ENCODE measurements around the gene FXYD4.
A peak's percentile ranks its signal among the peaks of the same experiment; 100 is the strongest.

The FXYD4 gene

DNA sequence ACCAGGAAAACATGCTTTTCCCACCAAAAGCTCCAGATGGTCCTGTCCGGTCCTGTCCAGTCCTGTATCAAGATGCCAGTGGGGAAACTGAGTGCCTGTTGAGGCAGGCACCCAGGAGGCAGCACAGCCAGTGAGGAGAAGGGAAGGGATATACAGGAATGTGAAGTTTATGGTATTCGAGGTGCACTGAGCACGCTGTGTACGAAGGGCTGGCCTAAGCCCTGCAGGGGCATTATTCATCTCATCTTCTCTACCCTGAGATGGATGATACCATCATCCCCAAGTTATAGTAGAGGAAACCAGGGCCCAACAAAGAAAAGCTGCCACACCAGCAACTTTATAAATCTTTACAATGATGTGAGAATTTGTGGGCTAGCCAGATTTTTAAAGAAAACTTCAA, 23.4 kb upstream of the FXYD4 start:
- no peak for DNase-seq

DNA sequence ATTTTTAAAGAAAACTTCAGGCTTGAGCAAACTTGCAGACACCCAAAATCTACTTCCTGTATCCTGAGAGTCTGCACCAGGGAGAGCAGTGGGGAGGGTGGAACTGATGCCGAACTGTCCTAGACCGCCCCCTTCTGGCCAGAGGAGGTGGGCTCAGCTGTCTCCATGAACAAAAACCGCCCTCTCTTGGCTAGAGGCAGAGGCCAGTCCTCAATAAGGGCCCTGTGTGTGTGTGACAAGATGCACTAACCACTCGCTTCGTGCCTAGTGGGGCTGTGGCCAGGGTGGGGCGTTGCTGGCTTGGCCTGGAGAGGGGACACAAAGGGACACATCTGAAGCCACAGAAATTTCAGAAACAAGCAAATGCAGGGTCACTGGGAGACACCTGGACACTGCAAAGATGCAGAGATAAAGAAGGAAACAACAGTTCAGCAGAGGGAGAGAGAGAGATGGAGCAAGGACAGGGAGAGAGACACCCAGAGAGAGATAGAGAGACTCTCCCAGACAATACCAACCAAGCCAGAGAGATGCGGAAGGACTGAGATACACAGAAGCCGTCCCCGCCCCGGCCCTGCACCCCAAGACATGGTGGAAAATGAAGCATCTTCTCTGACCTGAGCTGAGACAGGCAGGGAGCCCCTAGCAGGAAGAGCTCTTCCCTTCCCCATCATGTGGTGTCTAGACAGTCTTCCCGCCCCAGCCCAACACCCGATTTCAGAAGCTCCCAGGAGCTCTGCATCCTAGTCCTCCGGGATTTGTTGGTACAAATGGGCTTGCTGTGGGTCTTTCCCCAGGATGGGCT, 22.7 kb upstream of the FXYD4 start:
- peak; percentile 97 to 99 for DNase-seq

DNA sequence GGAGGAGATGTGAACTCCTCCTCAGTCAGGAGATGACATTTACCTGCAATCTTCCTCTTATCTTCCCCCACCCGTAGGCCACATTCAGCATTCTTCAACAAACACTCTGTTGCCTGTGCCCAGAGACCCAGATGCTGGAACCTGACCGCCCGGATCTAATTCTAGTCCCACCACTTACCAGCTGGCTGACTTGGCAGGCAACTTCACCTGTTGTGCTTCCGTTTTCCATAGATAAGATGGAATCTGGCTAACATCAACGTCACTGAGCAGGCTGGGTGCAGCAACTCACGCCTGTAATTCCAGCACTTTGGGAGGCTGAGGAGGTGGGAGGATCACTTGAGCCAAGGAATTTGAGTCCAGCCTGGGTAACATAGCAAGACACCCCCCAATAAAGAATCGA, 21.3 kb upstream of the FXYD4 start:
- no peak for DNase-seq

DNA sequence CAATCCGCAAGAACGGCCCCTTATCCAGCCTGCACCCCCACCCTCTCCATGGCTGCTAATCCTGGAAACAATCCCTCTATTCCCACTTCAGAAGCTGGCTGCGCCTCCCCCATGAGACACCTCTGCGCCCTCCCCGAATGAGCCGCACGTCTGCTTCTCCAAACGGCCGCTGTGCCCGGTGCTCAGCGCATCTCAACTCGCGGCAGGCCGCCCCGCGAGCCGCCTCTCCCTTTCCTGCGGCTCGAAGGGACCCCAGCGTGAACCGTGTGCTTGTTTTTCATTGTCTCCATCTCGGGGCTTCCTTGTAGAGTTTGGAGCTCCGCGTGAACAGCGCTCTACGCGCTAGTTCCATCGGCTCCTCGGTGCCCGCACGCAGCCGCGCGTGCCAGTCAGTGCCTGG, 20.8 kb upstream of the FXYD4 start:
- DNase-seq: no peak

DNA sequence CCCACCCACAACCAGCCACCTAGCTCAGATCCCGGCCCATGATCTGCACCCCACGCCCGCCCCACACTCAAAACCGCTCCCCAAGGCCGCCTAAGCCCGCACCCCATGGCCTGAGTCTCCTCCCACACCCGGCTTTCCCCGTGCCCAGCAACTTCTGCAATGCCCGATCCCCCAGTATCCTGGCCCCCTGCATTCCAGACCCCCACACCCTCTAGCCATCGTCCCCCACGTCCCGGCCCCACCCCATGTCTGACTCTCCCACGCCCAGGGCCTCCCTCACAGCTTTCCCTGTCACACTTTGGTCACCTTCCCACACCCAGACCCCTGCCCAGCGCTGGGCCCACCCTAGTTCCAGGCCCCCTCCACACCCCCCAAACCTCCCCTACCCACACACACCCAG, 20.1 kb upstream of the FXYD4 start:
- DNase-seq: no peak

DNA sequence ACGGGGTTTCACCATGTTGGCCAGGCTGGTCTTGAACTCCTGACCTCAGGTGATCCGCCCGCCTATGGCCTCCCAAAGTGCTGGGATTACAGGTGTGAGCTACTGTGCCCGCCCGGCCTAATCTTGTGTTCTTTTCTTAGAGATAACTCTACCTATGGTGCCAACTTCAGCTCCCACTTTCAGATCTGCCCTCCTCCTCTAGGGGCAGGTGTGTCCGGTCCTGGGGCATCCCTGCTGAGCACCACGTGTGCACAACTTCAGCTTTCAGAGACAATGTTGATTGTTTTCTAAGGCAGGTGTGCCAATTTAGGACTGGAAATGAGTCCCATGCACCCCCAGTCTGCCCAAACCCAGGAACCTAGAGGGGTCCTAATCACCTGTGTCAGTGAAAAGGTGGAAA, 18.5 kb upstream of the FXYD4 start:
- DNase-seq: no peak

DNA sequence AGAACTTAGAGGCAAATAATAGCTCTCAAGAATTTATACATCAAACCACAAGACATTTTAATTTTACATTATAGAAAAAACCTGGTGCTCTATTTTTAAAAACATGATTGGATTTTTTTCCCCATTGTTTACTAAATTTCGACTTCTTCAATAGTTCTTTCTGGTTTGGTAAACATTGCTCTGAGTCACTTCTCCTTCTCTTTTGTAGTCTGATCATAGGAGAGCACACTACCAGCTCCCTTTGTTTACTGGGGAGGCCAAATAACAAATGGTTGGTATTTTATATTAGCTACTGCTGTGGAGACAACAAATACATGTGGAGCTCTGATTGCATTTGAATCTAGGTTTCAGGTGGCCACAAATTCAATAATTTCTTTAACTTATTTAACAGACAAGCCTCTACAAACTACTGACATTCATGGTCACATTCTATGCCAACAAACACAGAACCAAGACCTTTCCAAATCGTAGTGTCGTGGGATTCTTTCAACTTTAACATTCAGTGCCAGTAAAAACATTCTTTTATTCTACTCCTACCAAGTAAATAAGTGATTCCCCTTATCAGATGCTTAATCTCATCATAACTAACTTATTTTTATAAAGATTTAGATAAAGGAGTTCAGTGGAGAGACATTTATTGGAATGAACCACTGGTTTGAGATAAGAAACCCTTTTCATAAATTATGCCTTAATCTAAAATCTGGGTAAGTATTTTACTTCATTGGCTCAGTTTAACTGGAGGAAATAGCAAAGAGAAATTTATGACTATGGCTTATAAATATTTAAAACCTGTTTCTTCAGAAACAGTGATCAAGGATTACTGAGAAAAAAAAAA, 17.7 kb upstream of the FXYD4 start:
- no peak for DNase-seq

DNA sequence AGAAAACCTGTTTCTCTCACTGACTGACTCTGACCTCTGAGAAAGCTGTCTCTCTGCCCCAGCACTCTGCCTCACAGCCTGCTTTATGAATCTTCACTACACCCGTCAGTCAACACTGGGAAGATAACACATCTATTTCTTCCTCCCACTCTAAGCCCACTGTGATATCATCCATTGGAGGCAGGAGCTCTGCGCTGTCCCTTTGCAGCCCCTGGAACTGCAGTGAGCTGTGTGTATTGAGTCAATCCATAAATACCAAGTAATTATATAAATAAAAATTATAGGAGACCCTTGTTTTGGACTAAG, 17.2 kb upstream of the FXYD4 start:
- no peak for DNase-seq

DNA sequence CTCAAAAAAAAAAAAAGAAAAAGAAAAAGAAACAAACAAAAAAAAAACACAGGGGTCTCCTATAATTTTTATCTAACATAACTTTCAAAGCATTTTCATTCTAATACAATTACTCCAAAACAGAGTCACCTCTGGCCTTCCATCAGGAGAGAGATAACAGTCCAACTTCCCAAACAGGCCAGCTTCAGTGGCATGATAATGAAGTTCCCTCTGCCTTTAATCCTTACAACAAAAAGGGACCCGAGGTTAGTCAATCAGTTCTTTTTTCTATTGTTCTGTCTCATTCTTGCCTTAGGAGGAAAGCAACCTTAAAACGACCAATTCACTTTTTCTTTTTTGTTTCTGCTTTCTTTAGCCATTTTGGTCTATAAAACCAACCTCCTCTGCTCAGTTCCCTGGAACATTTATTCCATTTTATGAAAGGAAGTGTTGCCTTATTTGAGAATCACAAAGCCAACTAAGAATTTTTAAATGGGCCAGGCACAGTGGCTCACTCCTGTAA, 16.5 kb upstream of the FXYD4 start:
- no peak for DNase-seq

DNA sequence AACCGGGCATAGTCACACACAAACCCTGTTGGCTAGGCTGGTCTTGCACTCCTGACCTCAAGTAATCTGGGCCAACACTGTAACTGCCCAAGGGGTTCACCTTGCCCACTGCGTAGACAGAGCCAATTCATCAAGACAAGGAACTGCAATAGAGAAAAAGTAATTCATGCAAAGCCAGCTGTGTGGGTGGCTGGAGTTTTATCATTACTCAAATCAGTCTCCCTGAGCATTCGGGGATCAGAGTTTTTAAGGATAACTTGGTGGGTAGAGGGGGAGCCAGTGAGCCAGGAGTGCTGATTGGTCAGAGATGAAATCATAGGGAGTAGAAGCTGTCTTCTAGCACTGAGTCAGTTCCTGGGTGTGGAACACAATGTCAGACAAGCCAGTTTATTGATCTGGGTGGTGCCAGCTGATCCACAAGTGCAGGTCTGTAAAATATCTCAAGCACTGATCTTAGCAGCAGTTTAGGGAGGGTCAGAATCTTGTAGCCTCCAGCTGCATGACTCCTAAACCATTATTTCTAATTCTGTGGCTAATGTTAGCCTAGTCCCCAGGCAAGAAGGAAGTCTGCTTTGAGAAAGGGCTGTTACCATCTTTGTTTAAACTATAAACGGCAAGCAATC, 15.6 kb upstream of the FXYD4 start:
- DNase-seq: peak; percentile 26 to 36

DNA sequence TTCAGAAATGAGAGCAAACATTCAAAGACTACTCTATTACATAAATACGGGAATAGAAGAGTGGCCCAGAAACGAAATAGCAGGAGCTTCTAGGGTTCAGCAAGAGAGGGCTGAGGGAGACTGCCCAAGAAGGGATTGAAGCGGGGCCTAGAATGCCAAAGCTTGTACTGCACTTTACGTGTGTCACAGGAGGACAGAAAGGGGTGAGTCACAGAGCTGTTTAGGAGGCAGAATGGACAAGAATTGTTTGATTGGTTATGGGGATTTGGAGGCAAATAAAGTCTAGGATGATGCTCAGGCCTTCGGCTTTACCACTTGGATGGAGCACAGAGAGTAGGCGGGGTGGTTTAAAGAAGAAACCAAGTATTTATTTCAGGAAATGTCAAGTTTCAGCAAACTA, 11.3 kb upstream of the FXYD4 start:
- no peak for DNase-seq

DNA sequence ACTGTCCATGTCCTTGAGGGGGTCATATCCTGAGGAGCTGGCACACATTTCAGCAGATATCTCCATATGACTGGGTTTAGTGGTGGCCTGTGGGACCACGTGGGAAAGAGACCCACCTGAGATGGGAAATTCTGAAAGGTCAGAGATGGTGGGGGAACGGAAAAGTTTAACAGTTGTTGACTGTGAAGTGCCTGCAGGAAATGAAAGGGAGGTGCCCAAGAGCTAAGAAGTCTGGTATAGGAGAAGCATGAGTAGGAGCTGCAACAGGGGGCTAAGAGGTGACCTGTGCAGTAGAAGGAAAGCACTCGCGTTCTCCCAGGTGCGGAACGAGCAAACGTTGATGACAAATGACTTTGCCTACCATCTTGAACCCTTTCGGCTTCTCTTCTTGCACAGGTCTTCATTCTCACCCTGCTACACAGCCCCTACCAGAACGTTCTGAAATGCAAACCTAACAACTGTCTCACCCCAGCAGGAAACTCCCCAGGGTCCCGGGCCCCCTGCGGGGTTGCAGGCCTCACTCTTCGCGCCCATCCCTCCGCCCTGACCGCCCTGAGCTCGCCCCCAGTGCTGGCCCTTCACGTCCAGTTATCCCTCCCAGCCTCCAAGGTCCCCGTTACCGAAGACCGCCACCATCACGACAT, 9.8 kb upstream of the FXYD4 start:
- no peak for DNase-seq

DNA sequence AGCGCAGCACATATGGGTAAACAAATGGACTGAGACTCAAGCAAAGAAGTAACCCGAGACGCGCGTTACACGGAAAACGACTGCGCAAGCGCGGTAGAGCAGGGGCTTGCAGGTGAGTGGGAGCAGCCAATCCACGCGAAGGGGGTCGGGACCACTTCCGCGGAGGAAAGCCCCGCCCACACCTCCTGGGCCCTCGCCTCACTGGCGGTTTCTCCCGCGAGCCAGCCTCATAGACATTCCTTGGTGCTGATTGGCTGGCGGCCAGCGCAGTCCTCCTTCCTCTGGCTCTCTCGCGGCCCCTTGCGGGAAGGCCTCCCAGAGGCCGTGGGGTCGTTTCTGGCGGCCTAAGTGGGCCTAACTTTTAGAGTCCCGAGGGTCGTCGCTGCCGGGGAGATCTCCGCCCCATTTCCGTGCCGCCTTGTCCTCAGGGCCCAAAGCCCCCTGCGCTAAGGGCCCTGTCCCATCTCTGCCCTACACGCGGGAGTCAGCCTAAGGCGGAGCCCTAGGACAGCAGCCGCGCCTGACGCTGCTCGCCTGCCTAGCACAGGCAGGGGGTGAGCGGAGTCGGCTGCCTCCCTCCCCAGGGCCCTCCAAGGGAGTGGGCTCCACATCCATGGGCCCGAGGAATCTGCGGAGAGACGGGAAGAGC, 9.1 kb upstream of the FXYD4 start:
- no peak for DNase-seq

DNA sequence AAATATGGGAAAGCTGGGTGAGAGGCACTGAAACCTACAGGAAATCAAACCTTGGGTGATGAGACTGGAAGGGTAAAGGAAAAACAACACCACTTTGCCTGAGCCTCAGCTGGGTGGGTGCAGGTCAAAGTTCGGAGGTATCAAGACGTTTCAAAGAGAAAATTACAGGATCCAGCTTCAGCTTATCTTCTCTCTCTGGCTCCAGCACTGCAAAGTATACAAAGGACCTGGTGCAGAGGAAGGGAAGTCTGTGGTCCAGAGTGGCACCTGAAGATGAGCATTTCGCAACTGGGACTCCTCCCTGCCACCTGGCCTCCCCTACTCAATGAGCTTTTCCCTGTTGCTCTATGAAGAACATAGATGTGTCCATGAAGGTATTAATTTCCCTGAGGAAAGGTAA, 6.4 kb upstream of the FXYD4 start:
- DNase-seq: no peak

DNA sequence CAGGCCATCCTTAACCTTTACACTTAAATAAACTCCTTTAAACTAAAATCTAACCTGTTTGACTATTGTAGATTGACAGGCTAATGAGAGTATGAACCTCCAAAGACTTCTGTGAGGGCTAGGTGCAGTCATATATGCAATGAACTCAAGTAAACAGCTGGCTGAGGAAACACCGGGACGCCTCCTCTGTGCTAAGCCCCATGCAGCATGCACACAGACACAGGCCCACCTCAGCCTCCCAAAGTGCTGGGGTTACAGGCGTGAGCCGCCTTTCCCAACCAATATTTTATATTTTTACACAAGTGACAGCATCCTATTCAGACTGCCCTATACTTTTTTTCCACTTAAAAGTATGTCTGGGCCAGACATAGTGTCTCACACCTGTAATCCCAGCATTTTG, 1.5 kb upstream of the FXYD4 start:
- DNase-seq: no peak

DNA sequence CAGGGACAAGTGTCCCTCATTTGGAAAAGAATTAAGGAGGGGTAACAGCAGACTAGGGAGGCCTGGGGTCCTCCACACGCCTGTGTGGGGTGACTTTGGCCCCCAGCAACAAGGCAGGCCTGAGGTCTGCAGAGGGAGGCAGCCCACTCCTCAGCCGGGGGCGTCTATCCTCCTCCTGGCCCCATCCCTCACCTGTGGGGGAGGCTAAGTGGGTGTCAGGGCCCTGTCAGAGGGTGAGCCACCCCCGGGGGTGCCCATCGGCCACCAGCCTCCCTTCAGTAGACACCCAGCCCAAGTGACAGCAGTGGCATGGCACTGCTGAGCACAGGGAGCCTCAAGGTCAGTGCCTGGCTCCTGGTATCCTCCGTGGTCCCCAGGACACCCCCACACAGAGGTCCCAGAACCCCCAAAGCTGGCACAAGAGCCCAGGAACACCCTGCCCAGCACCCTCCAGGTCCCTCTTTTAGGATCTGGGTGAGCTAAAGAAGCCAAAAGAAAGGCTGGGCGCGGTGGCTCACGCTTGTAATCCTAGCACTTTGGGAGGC, 693 bp upstream of the FXYD4 start:
- no peak for DNase-seq

DNA sequence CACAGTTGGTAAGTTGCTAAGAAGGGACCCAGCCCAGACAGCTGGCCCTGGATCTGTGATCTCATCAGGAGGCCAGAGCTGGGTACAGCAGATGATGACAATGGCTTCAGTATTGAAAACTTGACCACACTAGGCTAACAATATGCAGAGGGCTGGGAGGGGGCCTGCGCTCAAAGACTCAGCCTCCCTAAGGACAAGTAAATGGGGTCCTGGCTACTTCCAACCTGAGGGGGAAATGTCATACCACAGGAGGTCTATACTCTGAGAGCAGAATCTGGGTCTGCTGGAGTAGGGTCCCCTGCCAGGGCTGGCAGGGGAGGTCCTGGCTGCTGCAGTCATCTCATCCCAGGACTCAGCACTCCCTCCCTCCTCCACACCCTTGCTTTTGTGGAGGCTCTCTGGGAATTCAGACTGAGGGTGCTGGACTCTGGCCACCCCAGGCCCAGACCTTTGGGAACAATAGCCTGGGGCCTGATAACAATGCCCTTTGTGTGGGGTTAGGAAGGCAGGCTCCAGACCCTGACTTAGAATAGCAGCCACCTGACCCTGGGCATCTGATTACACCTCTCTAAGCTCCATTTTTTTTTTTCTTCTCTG, 1.4 kb downstream of the FXYD4 start:
- no peak for DNase-seq

DNA sequence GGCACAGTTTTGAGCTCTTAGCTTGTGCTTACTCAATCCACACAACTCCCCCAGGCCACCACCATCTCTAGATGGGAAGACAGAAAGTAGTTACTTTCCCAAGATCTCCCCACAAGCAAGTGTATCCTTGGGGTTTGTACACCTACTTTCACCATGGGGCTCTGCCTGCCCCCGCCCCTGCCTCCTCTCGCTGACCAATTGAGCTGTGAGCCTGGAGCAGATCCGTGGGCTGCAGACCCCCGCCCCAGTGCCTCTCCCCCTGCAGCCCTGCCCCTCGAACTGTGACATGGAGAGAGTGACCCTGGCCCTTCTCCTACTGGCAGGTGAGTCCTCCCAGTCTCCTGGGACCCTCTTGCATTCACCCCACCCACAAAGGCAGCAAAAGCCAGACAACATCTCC, 2.0 kb downstream of the FXYD4 start:
- no peak for DNase-seq

DNA sequence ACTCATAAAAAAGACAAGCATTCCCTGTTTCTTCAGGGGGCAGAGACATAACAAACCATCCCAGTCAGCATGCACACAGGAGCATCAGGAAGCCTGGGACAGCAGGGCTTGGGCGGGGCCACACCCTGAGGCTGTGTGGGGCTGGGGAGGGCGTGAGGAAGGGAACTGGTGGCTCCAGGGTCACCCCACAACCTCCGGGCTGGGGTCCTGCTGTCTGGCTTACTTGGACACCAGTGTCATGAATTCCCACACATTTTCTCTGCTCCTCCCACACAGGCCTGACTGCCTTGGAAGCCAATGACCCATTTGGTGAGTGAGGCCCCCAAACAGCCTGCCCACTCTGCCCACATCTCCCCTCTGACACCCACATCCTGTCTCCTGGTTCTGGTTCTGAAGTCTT, 2.8 kb downstream of the FXYD4 start:
- no peak for DNase-seq

DNA sequence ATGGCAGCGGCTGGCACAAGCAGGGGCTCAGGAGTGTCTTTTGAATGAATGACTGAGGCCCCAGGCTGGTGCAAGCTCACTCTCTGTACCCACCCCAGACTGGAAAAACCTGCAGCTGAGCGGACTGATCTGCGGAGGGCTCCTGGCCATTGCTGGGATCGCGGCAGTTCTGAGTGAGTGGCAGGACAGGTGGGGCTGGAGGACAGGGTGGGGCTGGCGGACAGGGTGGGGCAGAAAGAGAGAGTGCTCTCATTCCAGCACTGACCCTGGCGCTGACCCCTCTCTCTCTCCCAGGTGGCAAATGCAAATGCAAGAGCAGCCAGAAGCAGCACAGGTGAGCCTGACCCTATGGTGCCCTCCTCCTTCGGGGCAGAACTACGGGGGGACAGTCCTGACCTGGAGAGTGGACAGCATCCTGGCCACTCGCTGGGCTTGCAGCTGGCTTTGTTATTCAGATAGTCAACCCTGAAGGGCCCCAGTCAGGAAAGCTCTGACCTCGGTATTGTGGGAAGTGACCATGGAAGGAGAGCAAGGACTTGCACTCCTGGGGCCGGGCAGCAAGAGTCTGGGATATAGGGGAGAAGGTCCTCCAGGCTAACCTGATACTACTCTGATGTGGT, 4.1 kb downstream of the FXYD4 start:
- no peak for DNase-seq

DNA sequence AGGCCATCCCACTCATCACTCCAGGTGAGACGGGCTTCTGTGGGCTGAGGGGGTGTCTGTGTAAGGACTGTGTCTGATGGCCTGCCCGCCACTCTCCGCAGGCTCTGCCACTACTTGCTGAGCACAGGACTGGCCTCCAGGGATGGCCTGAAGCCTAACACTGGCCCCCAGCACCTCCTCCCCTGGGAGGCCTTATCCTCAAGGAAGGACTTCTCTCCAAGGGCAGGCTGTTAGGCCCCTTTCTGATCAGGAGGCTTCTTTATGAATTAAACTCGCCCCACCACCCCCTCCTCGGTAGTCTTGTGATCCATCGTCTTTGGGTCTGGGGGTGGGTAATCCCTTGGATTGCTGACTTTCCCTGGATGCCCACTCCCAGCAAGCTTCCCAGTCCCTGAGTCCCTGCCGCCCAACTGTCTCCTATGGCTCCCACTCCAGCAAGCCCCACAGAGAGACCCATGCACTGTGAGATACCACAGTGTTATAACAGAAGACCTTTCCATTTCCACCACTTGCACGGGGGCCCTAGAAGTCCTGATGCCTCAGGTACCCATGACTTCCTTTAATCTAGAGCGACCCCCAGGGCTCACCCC, 4.7 kb downstream of the FXYD4 start:
- no peak for DNase-seq
